ENCODE measurements around the gene DZIP1.

- TF ChIP-seq MAX (IDR thresholded peaks at IDR 0.05) (no peak), TEAD4 (IDR thresholded peaks at IDR 0.05) (no peak)
Measured at GRCh38 chr13:95552539-95553441, 91.7 kb downstream of the DZIP1 start, which contains the start of gene CLDN10.
